Keratinocyte (primary cell): ENCODE data around the gene GNA15. TPM values are rescaled to one million over a fixed set of nuclear protein-coding genes. Genes with fewer than 3 reads are reported as not detected.

Experiments used
- DNase-seq: peaks from one replicate; pipeline ENCODE4 v3.0.0-alpha.2; 2011; ENCODE audit warnings: low read depth, missing footprints, low spot score
- FAIRE-seq: peaks from 2 replicates; lab custom pipeline; 2011; peaks lifted over from hg19 to GRCh38; lab: Jason Lieb, UNC
- H2AFZ ChIP-seq: 2 replicates; pipeline ENCODE4 v1.6.0; 2012; ENCODE audit warnings: low read length, control low read depth, inconsistent platforms; ENCODE audit not compliant: control insufficient read depth
- H3K27ac ChIP-seq: 2 replicates; pipeline ENCODE4 v1.5.1; 2011; ENCODE audit warnings: low read length; ENCODE audit not compliant: control insufficient read depth, insufficient read depth
- H3K27me3 ChIP-seq: 3 replicates; pipeline ENCODE4 v1.6.0; 2011; ENCODE audit warnings: low read length; ENCODE audit not compliant: control insufficient read depth, insufficient read depth; ENCODE audit errors: extremely low read depth
- H3K36me3 ChIP-seq, 2 experiments: 2 replicates in 1 of 2; 3 replicates in 1 of 2; pipeline ENCODE4 v1.5.1; 2011; ENCODE audit warnings: low read length in 2 of 2, mild to moderate bottlenecking in 1 of 2; ENCODE audit not compliant: control insufficient read depth in 2 of 2, insufficient read depth in 2 of 2; ENCODE audit errors: extremely low read depth in 1 of 2
- H3K4me1 ChIP-seq: 3 replicates; pipeline ENCODE4 v1.5.1; 2011; ENCODE audit warnings: low read length; ENCODE audit not compliant: control insufficient read depth, insufficient read depth; ENCODE audit errors: extremely low read depth
- H3K4me2 ChIP-seq: 3 replicates; pipeline ENCODE4 v1.6.0; 2011; ENCODE audit warnings: low read depth, low read length; ENCODE audit not compliant: control insufficient read depth, insufficient read depth; ENCODE audit errors: extremely low read depth
- H3K4me3 ChIP-seq, 3 experiments: fragments of 200-600 bp in 1 of 3; sonication (generic) in 1 of 3; 2 replicates in 2 of 3; 3 replicates in 1 of 3; pipeline ENCODE4 v1.5.1; 2011 to 2016; ENCODE audit warnings: low read length in 3 of 3, mild to moderate bottlenecking in 3 of 3, control low read depth in 2 of 3, inconsistent platforms in 1 of 3, low read depth in 1 of 3, mixed read lengths in 1 of 3, mixed run types in 1 of 3, moderate library complexity in 1 of 3; ENCODE audit not compliant: control insufficient read depth in 2 of 3, insufficient read depth in 2 of 3; ENCODE audit errors: extremely low read depth in 1 of 3
- H3K79me2 ChIP-seq: 2 replicates; pipeline ENCODE4 v1.6.0; 2012; ENCODE audit warnings: low read length; ENCODE audit not compliant: control insufficient read depth, insufficient read depth
- H3K9ac ChIP-seq: 3 replicates; pipeline ENCODE4 v1.6.0; 2011; ENCODE audit warnings: low read length; ENCODE audit not compliant: control insufficient read depth, insufficient read depth; ENCODE audit errors: extremely low read depth
- H3K9me1 ChIP-seq: 3 replicates; pipeline ENCODE4 v1.6.0; 2011; ENCODE audit warnings: low read length; ENCODE audit not compliant: control insufficient read depth, insufficient read depth; ENCODE audit errors: extremely low read depth
- H3K9me3 ChIP-seq: 2 replicates; pipeline ENCODE4 v1.5.1; 2012; ENCODE audit warnings: low read depth, low read length; ENCODE audit not compliant: control insufficient read depth
- H4K20me1 ChIP-seq: 3 replicates; pipeline ENCODE4 v1.6.0; 2011; ENCODE audit warnings: low read length; ENCODE audit not compliant: control insufficient read depth, insufficient read depth; ENCODE audit errors: extremely low read depth
- CTCF ChIP-seq, 3 experiments: IDR thresholded peaks in 1 of 3; conservative IDR thresholded peaks in 1 of 3; optimal IDR thresholded peaks in 1 of 3; 2 replicates in 2 of 3; 3 replicates in 1 of 3; pipeline versions ENCODE3 to v1.5.1; 2011; ENCODE audit warnings: low read length in 3 of 3, mild to moderate bottlenecking in 3 of 3, moderate library complexity in 2 of 3, control low read depth in 1 of 3, inconsistent platforms in 1 of 3; ENCODE audit not compliant: insufficient read depth in 2 of 3; ENCODE audit errors: extremely low read depth in 1 of 3
- EZH2 ChIP-seq: IDR thresholded peaks from one replicate; pipeline ENCODE4 v1.6.1; 2012; ENCODE audit warnings: inconsistent platforms, mild to moderate bottlenecking, low read length, moderate library complexity
- dilution Hi-C: fragments of 300-500 bp; cut with MboI; formaldehyde crosslinking; loops from one replicate; pipeline ENCODE4 v1.7.0; 2020; ENCODE audit warnings: low sequenced_read_pairs; ENCODE audit not compliant: extremely low pct_ligation_motif_present
- polyA plus RNA-seq, 5 experiments: library from polyadenylated mRNA; depleted of rRNA in 3 of 5; stranded (reverse) in 3 of 5; stranded (forward) in 1 of 5; unstranded in 1 of 5; fragments of >200 nt; gene quantifications; 1 replicate in 1 of 5; 2 replicates in 3 of 5; 3 replicates in 1 of 5; pipeline versions ENCODE4 v1.2.1 to v1.2.3, GENCODE V29; 2011 to 2012; ENCODE audit warnings: missing spikeins in 2 of 5, low read depth in 1 of 5, low replicate concordance in 1 of 5

GNA15 gene
- polyA plus RNA-seq, 1 donor (not counting 4 experiments of a cell fraction or from before 2014, with no cell fraction given) = 60.0 TPM

- no peaks in the 10 kb centered on the region for H3K79me2 ChIP-seq
- no peak overlapping the region for H3K4me3 ChIP-seq
- H3K27ac ChIP-seq = no peak overlapping the region
- peaks cover 25 to 28% of the 10 kb centered on the region in 2 experiments for H3K36me3 ChIP-seq
- no peaks in the 10 kb centered on the region for H3K9me1 ChIP-seq
- dilution Hi-C loops = no loop called here
- H4K20me1 ChIP-seq = no peaks in the 10 kb centered on the region
- H3K27me3 ChIP-seq = no peaks in the 10 kb centered on the region
- no peak overlapping the region for H2AFZ ChIP-seq
- H3K9ac ChIP-seq = no peak overlapping the region
- no peaks in the 10 kb centered on the region for H3K9me3 ChIP-seq
- TF ChIP-seq EZH2 (no peak), CTCF (optimal IDR thresholded peaks at IDR 0.05 in 1 of 3, IDR thresholded peaks at IDR 0.05 in 1 of 3, conservative IDR thresholded peaks at IDR 0.05 in 1 of 3; ENCODE audit: extremely low read depth in 1 of 3, insufficient read depth in 2 of 3, low read length in 3 of 3) (no peak)
- no peak for DNase-seq
- H3K4me1 ChIP-seq = no peaks in the 10 kb centered on the region
- no peak overlapping the region for H3K4me2 ChIP-seq
- no peak for FAIRE-seq
These were observed 68.2 kb downstream of the GNA15 start for GRCh38 chr19:3203805-3204645.

DNA sequence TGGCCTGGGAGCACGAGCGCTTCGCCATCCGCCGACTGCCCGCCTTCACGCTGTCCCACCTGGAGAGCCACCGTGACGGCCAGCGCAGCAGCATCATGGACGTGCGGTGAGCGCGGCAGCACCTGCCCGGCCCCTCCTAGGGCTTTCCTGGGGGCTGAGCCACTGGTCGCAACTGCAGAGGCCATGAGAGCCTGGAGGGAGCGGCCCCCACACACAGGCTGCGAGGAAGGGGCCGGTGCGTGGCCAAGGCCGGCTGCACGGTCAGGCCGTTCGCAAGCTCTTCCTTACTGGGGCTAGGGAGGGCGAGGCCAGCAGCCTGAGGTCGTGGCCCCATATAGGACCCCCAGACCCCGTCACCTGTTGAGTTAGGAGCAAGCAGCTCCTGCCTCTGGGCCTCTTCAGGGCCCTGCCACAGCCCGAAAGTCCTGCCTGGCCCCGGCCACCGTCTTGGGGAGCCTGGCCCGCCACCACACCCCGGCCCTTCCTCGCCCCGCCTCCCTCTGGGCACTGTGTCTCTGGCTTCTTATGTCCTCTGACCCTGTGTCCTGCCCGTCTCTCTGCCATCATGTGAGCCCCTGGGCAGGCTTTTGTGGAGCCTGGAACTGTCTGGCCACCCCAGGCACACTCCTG lies 68.9 kb downstream of the GNA15 start:
- Histone ChIP-seq H3K27me3 (no peaks in the 10 kb centered on the region), H3K9me1 (no peaks in the 10 kb centered on the region), H3K4me2 (no peak overlapping the region), H2AFZ (no peak overlapping the region), H3K4me1 (no peaks in the 10 kb centered on the region), H3K4me3 (no peak overlapping the region), H3K79me2 (no peaks in the 10 kb centered on the region), H3K9me3 (no peaks in the 10 kb centered on the region), H3K27ac (no peak overlapping the region), H4K20me1 (peaks cover under 1% of the 10 kb centered on the region), H3K36me3 (peaks cover 28 to 30% of the 10 kb centered on the region in 2 experiments), H3K9ac (no peak overlapping the region)
- DNase-seq (no peak), FAIRE-seq (no peak)
- dilution Hi-C loops = no loop called here
- TF ChIP-seq EZH2 = no peak
- no peak for TF ChIP-seq CTCF (optimal IDR thresholded peaks at IDR 0.05 in 1 of 3, IDR thresholded peaks at IDR 0.05 in 1 of 3, conservative IDR thresholded peaks at IDR 0.05 in 1 of 3; ENCODE audit: extremely low read depth in 1 of 3, insufficient read depth in 2 of 3, low read length in 3 of 3)
